Measurements from ENCODE around the gene KCNK3. TPM values are rescaled to one million over a fixed set of nuclear protein-coding genes. Genes with fewer than 3 reads are reported as not detected.

Gene KCNK3
- total RNA-seq, 2 donors from 2014 or later: 13.1 to 24.4 TPM

DNA sequence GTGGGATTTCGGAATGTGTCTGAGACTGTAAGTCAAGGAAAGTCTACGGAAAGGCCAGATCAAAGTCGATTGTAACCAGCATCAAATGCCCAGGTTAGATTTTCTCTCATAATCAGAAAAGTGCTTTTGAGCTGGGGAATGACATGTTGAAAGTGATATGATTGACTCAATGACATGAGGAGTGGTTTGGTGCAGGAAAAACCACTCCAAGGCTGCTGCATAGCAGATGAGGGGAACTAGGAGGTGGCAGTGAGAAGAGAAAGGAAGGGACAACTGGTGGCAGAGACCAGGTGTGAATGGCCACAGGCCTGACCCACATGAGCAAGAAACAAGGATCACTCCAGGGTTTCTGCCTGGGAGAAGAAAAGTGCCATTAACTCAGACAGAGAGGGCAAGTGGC is 72.4 kb downstream of the KCNK3 start:
- DNase-seq (ENCODE audit: low spot score): no peak
- intact Hi-C loops (cut with DNase I): loop anchor here in 1 of 2 donors (5.0 kb wide), 1 partner anchor 903 kb away; no protein-coding TSS in a partner anchor

DNA sequence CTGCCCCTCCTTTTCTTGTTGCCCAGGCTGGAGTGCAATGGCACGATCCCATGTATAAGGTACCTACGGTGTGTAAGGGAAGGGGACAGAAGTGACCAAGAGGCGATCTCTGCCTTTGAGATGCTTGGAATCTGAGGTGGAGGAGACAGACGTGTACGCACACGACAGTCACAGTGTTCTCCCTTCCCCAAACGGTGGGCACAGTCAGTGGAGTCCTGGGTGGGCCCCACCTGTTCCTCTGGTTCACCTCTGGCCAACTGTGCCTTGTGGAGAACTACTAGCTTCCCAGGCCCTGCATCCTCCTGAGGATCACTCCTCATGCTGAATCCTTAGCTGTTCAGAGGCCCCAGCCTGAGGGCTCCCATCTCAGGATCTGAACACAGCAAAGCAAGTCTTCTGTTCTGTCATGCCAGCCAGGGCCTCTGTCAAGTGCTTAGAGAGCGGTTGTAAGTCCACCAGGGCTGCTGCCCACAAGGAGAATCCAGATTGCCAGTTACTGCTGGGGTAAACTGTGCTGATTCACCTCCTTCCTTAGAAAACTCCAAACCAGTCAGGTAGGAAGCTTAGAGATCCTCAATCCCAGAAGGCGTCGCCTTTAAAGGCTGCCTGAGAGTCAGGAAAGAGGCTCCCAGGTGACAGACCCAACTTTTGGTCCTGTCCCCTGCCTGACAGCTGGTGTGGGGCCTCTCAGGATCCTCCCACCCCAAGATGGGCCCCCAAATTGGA is 73.1 kb downstream of the KCNK3 start:
- intact Hi-C loops (cut with DNase I): loop anchor here in 1 of 2 donors (5.0 kb wide), 1 partner anchor 903 kb away; no protein-coding TSS in a partner anchor

DNA sequence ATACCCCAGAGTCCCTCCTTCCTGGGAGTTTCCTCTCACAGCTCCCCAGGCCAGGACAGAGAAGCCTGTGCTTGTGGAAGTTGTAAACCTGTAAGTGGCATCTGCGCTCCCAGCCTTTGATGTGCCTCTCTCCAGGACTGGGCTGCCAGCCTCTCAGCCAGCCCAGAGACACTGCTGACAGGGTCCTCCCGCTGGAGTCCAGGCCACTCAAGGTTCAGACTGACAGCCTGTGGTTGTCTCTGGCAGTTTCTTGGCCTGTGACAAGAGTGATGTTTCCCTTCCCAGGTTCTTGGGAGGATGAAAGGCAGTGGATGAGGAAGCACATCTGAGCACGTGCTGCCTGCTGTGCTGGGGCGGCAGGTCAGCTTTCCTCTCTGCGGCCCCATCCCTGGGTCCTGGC is 74.6 kb downstream of the KCNK3 start:
- intact Hi-C loops (cut with DNase I): loop anchor here in 1 of 2 donors (5.0 kb wide), 1 partner anchor 905 kb away; no protein-coding TSS in a partner anchor
- no peak for DNase-seq (ENCODE audit: low spot score)

More for the DNA sequence above, 73.1 kb downstream of the KCNK3 start:
- DNase-seq (ENCODE audit: low spot score): no peak

DNA sequence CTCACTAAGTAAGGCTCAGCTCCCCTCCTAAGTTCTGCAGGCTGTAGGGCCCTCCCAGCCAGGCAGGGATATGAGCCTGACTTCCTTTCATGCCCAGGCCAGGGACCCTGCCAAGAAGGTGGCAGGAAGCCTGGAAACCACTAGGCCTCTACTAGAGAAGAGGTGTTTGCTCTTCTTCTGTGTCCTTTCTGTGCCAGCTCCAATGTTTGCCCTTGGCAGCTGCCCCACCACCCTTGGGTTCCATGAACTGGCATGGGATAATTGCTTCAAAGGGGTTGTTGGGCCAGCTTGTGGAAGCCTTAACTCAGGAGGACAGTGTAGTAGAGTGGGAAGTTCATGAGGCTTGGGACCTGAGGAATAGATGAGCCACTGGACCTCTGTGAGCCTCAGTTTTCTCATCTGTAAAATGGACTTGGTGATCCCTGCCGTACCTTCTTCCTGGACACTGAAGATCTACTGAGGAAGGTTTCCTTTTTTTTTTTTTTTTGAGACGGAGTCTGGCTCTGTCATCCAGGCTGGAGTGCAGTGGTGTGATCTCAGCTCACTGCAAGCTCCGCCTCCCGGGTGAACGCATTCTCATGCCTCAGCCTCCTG is 75.5 kb downstream of the KCNK3 start:
- intact Hi-C loops (cut with DNase I): loop anchor here in 1 of 2 donors (5.0 kb wide), 1 partner anchor 906 kb away; no protein-coding TSS in a partner anchor
- no peak for DNase-seq (ENCODE audit: low spot score)

DNA sequence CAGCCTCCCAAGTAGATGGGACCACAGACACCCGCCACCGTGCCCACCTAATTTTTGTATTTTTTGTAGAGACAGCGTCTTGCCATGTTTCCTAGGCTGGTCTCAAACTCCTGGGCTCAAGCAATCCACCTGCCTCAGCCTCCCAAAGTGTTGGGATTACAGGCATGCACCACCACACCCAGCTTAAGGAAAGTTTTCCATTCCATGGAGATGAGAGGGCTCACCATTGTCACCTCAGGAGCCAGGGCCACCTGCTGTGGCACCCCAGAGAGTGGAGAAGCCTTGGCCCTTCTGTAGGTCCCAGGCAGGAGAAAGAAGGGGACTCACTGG is 76.2 kb downstream of the KCNK3 start:
- intact Hi-C loops (cut with DNase I): loop anchor here in 1 of 2 donors (5.0 kb wide), 1 partner anchor 906 kb away; no protein-coding TSS in a partner anchor
- no peak for DNase-seq (ENCODE audit: low spot score)

DNA sequence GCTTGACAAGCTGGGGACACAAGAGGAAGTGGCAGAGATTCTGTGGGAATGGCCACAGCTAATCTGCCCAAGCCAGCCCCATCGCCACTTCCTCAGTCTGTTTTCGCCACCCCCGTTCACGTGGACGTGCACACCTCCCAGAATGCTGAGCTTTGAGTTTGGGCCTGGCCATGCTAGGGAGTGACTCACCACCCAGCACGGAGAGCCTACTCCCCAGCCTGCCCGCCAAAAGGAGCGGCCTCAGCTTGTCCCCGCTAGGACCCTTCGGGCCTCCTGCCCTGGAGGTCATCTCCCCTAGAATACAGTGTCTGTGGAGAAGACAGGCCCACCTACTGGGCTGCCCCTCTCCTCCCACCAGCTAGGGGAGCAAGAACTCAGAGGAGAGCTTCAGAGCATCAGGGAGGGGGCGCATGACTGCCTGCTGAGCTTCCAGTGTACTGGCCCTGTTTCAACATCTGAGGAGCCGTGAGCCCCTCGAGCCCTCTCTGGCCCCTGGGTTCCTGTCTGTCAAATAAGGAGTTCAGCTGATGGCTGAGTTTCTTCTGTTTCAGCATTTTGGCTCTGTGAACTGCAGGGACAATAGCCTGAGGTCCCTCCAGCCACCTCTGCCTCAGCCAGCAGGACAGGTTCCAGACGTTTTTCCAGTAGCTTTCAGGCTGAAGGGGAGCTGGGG is 76.7 kb downstream of the KCNK3 start:
- intact Hi-C loops (cut with DNase I): loop anchor here in 1 of 2 donors (5.0 kb wide), 1 partner anchor 907 kb away; no protein-coding TSS in a partner anchor
- peak; percentile 95 for DNase-seq (ENCODE audit: low spot score)

DNA sequence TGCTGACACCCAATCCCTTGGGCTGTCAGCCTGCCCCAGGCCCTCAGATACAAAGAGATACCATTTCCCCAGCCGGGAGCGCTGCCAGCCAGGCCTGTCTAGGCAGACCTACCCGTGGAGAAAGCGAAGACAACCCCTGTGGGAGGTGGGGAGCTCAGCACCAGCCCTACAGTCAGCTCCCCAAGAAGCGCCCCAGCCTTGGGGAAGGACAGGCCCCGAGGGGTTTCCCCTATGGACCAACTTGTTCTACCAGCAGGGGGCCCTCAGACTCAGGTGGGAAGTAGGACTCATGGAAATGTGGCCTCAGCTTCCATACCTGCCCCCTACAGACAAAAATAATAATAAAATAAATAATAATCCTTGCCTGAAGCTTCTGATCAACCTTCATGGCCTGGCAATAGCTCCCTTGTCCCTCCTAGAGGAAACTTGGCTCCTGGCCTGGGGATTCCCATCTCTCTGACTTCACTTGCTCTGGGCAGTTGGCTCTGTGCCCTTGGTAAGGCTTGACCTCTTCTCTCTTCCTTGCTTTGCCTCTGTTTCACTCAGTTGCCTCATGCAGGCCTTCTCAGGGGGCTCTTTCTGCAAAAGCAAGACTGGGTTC is 78.6 kb downstream of the KCNK3 start:
- DNase-seq (ENCODE audit: low spot score): peak; percentile 93

DNA sequence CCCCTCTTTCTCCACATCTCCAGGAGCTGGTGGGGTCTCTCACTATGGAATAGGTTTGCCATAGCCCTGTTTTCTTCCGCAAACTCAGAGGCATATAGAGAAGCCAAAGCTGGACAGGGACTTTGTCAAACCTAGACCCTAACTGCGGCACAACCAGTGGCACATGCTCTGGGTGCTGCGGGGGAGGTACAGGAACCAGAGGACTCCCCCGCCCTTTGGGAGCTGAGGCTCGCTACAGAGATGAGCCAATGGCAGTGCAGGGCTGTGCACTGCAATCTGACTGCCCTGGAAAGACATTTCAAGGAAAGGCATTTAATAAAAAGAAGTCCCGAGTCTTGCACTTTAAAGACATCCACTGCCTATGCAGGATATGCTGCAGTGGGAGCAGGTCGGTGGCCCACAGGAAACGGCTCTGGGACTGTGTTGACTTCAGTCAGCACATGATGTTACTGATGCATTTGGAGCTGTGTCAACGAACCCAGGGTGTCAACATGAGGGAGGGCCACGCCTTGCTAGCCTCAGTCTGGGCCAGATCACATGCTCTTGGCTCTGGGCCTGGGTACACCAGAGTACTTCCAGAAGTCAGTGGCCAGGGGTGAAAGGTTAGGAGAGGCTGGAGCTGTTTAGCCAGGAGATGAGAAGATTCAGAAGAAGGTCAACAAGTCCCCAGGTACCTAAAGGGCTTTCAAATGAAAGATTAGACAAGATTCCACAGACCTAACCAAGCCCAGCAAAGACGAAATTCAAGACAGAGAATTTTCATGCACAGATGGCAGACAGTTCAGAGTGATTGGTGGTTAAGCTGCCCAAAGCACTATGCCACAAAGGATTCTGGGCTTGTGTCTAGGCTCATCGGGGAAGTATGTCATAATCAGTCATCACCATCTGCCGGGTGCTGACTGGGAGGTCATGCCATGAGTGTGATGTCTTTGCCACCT is 79.8 kb downstream of the KCNK3 start:
- intact Hi-C loops (cut with DNase I): no loop called here
- DNase-seq (ENCODE audit: low spot score): peak; percentile 97

More for the DNA sequence above, 78.6 kb downstream of the KCNK3 start:
- intact Hi-C loops (cut with DNase I): no loop called here

DNA sequence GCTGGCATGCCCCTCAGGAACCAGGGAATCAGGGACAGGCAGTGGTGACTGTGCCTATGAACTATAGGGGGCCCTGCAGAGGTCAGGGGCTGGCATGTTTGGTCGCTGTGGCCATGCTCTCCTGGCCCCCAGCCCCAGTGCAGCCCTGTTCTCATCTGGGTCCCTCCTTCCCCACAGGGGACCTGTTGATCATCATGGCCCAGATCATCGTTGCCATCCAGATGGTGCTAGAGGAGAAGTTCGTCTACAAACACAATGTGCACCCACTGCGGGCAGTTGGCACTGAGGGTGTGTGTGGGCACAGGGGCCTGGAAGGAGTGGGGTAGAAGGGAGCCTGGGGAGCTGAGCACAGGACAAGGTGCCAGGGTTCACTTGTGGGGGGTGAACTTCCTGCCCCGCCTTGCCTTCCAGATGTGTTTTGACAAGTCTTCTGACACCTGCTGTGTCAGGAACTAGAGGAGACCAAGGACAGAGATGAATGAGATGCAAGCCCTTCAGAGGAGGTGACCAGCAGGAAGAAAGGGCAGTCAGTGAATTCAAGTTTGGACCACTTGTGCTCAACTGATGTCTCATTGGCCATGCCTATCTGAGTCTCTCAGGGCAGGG is 83.8 kb downstream of the KCNK3 start:
- DNase-seq (ENCODE audit: low spot score): no peak

DNA sequence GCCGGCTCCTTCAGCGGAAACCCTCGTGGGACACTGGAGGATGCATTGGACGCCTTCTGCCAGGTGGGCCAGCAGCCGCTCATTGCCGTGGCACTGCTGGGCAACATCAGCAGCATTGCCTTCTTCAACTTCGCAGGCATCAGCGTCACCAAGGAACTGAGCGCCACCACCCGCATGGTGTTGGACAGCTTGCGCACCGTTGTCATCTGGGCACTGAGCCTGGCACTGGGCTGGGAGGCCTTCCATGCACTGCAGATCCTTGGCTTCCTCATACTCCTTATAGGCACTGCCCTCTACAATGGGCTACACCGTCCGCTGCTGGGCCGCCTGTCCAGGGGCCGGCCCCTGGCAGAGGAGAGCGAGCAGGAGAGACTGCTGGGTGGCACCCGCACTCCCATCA is 85.6 kb downstream of the KCNK3 start:
- intact Hi-C loops (cut with DNase I): no loop called here
- DNase-seq (ENCODE audit: low spot score): no peak

More for the DNA sequence above, 83.8 kb downstream of the KCNK3 start:
- intact Hi-C loops (cut with DNase I): no loop called here

DNA sequence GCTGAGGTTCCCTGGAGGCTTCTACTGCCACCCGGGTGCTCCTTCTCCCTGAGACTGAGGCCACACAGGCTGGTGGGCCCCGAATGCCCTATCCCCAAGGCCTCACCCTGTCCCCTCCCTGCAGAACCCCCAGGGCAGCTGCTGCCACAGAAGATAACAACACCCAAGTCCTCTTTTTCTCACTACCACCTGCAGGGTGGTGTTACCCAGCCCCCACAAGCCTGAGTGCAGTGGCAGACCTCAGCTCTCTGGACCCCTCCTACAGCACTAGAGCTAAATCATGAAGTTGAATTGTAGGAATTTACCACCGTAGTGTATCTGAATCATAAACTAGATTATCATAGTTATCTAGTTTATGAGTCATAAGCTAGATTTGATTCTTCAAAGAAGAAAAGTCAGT is 86.0 kb downstream of the KCNK3 start:
- intact Hi-C loops (cut with DNase I): no loop called here
- peak; percentile 67 for DNase-seq (ENCODE audit: low spot score)

DNA sequence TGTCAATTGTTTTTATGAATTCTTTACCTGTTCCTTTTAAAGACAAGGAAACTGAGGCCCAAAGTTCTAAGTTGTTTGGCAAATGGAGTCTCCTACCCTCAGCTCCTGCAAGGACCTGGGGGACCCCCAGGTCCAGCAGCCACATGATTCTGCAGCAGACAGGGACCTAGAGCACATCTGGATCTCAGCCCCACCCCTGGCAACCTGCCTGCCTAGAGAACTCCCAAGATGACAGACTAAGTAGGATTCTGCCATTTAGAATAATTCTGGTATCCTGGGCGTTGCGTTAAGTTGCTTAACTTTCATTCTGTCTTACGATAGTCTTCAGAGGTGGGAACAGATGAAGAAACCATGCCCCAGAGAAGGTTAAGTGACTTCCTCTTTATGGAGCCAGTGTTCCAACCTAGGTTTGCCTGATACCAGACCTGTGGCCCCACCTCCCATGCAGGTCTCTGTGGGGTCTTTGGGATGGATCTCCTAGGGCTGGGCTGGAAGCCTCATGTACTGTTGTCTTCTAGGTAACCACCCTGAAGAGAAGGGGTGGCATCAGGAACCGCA is 87.8 kb downstream of the KCNK3 start:
- DNase-seq (ENCODE audit: low spot score): peak; percentile 53
- intact Hi-C loops (cut with DNase I): no loop called here

Other genes starting within 250 kb of the KCNK3 start
- gene OTOF, start 214.6 kb upstream of the KCNK3 start, total RNA-seq: under 1 TPM; 0.29 to 0.32 TPM
- not detected for gene CIB4, start 51.4 kb upstream of the KCNK3 start, total RNA-seq
- 10 to 100 TPM; 38.8 to 39.4 TPM for gene SLC35F6, start 71.6 kb downstream of the KCNK3 start, total RNA-seq
- 1 to 10 TPM in 1 of 2 donors, not detected in 1; 1.2 TPM for gene CENPA, start 93.3 kb downstream of the KCNK3 start, total RNA-seq
- gene DPYSL5, start 155.4 kb downstream of the KCNK3 start, total RNA-seq: not detected

Data from posterior vena cava (tissue), 2 donors.